CD4-positive, alpha-beta T cell treated with Interleukin-6 at 100 ng/mL for 8 hours (primary cell): ENCODE results near the gene DOK3.

ENCODE experiments used
- DNase-seq: peaks from one replicate; pipeline ENCODE4 v3.0.0-alpha.2; 2020; ENCODE audit warnings: mixed read lengths, low spot score

The DOK3 gene

GRCh38 chr5:177467436-177467835 lies 42.2 kb downstream of the DOK3 start:
- DNase-seq = no peak

DNA sequence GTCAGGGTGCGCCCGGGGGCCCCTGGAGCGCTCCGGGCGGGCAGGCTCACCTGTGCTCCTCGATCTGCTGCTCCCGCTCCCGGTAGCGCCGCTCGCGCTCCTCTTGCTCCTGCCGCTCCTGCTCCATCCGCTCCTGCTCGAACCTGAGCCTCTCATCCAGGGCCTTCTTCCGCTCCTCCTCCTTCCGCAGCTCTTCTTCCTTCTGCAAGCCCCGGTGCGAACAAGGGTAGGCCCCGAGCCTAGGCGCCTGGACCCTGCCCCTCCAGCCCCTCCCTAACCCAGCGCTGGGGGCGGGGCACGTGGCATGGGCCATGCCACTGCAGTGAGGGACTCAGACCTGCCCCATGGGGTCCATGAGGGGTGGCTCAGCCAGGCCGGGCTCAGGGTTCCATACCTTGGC lies 42.8 kb downstream of the DOK3 start:
- DNase-seq = no peak

DNA sequence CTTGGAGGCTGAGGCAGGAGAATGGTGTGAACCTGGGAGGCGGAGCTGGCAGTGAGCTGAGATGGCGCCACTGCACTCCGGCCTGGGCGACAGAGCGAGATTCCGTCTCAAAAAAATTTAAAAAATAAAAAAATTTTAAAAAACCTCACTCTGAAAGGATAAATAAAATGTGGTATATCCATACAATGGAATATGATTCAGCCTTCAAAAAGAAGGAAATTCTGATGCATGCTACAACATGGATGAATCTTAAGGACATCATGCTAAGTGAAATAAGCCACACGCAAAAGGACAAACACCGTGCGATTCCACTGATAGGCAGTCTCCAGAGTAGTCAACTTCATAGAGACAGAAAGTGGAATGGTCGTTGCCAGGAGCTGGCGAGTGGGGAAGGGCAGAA lies 44.6 kb downstream of the DOK3 start:
- DNase-seq = no peak

DNA sequence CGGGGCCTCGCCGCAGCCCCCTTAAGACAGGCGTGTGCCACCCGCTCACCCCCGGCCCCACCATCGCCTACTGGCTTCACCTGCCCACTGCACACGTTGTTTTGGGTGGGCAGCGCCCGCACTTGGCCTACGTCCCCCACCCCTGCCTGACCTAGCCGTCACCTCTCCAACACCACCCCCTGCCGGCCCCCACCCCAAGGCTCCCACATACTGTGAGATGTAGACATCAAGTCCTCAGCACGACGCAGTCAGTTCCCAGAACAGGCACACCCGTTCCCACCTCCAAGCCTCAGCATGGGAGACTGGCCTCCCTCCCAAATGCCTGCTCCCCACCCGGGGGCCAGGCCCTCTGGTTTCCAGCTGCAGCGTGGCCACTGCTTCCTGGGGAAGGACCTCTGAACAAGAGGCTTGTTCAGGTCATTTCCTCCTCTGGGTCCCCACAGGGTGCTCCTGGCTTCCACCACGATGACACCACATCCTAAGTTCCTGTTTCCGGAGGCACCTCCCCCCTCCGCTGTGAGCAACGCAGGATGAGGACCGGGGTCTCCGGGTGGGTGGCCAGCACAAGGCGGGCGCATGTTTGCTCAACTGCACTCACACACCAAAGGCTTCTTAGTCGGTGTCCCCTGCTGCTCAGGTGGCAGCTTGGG lies 47.5 kb downstream of the DOK3 start:
- DNase-seq = no peak

DNA sequence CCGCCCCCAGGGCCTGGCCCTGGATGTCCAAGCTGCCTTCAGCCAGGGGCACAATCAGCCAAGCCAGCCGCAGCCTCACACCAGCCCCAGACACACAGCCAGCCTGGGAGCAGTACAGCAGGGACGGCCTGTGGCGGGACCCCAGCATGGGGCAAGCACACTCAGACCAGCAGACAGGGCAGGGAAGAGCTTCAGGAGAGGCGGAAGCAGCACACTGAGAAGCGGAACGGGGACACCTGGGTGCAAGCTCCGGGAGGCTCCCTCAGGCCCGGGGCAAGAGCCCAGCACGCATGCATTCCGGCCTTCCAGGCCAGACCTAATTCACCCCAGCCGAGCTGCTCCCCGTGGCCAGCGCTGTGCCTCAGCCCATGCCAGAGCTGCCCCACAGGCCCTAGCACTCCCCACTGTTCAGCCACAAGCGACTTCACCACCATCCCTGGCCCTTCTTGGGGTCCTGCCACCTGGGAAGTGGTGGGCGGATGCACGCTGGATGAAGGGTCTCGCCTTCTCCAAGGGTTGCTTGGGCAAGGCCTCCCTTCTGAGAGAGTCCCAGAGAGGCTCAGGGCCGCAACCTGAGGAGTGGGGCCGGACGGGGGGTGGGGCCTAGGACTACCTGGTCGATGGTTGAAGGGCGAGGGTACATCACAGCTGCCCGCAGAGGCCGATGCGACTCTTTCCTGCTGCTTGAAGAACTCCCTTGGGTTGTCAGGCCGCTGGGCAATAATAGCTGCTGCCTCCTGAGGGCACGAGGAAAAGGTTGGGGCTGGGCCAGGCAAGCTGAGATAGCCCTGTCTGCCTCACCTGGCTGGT lies 49.6 kb downstream of the DOK3 start:
- no peak for DNase-seq

GRCh38 chr5:177459357-177459756 lies 50.3 kb downstream of the DOK3 start:
- DNase-seq = no peak

GRCh38 chr5:177458912-177459350 lies 50.7 kb downstream of the DOK3 start:
- DNase-seq = no peak

DNA sequence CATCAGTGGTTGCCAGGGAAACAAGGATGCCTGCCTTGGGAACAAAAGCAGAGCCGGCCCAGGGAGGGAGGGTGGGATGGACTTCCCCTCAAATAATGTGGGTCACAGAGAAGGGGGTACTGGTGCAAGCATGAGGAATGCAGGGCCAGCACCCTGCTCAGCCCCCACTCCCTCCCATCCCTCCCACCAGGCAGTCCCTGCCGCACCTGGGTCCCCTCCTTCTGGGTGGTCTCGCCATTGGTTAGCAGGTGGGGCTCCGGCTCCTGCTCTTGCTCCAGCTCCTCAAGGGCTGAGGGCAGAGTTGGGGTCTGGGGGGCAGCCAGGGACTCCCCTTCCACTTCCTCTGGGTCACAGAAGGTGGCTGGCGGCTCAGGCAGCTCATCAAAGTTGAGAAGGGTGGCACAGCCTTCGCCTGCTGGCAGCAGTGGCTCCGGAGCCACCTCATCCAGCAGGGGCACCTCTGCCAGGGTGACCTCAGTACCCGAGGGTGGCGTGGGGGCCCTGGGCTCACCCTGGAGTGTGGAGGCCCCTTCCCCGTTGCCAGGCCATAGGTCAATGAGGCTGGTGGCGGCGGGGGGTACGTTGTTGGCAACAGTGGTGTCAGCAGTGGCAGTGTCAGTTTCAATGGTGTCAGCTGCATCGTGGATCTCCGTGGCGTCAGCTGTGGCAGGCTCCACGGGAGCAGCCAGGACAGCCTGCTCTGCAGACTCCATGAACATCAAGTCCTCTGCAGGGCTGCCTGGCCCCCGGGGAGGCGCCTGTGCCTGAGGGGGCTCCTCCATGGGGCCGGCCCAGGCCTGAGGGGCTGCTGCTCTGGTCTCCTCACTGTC lies 51.6 kb downstream of the DOK3 start:
- DNase-seq = no peak

DNA sequence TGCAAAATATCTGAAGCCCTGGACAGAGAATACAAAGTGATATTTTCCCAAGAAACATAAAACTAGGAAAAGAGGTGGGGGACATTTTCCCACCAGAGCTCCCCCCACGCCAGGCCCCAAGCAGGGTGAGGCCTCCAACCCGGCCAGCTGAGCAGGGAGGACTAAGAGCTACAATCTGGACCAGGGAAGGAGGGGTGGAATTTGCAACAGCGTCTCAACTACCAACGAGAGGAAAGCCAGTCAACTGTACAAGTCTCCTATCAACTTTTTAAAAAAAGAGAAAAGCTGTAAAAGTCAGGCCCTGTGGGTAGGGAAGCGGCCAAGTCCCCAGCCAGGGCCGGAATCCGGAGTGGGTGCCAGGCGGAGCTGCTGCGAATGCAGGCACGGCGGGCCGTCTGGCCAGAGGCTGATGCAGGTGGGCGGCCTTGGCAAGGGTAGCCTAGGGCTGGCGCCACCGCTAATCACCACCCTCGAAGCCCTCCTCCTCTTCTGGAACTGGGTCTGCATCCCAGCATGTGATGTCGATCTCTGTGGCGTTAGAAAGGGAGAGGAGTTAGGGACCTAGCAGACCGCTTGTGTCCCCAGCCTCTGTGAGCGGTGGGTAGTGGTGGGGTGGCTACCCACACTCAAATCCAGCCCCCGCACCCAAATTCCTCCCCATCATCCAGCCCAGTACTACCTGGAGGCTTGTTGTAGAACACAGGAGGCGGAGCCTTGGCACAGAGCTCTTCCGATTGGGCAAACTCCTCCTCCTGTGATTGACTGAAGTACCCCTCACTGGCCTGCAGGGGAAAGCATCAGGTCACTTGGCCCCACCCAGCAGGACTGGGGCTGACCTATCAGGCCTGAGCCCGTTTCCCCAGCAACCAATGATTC lies 52.4 kb downstream of the DOK3 start:
- no peak for DNase-seq

DNA sequence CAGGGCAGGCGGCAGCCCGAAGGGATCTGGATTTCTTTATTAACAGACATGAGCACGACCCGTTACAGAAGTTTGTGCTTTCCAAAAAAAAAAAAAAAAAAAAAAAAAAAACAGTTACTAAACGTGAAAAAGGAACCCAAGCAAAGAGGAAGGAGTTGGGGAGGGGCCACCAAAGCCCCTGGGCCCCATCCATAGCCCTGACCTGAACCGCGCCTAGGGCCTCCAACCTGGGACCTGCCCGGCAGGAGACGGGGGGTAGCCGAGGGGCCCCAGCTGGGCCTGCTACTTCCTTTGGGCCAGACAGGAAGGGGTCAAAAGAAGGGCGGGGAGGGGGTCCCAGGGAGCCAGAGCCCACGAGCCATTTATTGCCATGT lies 53.0 kb downstream of the DOK3 start:
- DNase-seq = no peak

DNA sequence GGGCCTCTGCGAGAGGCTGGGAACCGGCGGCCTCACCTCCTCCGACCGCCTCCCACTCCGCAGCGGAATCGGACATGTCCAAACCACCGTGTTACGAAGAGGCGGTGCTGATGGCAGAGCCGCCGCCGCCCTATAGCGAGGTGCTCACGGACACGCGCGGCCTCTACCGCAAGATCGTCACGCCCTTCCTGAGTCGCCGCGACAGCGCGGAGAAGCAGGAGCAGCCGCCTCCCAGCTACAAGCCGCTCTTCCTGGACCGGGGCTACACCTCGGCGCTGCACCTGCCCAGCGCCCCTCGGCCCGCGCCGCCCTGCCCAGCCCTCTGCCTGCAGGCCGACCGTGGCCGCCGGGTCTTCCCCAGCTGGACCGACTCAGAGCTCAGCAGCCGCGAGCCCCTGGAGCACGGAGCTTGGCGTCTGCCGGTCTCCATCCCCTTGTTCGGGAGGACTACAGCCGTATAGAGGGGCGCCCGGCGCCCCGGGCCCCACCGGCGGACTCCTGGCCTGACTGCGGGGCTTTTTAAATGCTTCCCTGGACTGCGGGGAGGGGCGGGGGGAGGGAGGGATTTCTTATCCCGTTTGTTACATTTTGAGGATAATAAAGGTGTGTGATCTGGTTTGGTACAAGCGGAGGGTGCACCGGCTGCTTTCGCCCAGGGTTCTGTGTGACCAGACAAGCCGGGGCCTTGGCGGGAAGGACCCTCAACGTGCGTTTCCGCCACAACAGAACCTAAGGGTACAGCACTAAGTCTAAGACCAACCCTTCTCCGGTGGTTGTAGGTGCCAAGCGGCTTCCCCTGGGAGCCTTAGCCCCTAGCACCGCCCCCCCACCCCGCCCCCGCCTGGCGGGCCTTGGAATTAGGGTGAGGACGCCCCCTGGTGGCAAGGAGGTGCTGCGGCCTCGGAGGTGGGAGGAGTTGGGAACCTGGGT lies 53.7 kb downstream of the DOK3 start:
- peak; percentile 92 for DNase-seq

DNA sequence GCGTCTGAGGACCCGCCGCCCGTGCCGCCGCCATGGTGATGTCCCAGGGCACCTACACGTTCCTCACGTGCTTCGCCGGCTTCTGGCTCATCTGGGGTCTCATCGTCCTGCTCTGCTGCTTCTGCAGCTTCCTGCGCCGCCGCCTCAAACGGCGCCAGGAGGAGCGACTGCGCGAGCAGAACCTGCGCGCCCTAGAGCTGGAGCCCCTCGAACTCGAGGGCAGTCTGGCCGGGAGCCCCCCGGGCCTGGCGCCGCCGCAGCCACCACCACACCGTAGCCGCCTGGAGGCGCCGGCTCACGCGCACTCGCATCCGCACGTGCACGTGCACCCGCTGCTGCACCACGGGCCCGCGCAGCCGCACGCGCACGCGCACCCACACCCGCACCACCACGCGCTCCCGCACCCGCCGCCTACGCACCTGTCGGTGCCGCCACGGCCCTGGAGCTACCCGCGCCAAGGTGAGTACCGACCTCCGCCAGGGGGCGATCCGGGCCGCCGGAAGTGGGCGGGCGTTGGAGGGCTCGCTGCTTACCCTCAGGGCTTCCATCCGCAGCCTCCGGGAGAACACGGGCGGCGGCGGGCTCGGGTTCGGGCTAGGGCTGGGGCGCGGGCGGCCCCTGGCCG lies 54.5 kb downstream of the DOK3 start:
- peak; percentile 91 for DNase-seq

GRCh38 chr5:177454397-177455035 lies 55.1 kb downstream of the DOK3 start:
- peak; percentile 90 for DNase-seq

GRCh38 chr5:177453852-177454396 lies 55.7 kb downstream of the DOK3 start:
- DNase-seq = no peak

GRCh38 chr5:177452688-177453638 lies 56.7 kb downstream of the DOK3 start:
- no peak for DNase-seq
